ENCODE results near the gene MPO.

Gene MPO

DNA sequence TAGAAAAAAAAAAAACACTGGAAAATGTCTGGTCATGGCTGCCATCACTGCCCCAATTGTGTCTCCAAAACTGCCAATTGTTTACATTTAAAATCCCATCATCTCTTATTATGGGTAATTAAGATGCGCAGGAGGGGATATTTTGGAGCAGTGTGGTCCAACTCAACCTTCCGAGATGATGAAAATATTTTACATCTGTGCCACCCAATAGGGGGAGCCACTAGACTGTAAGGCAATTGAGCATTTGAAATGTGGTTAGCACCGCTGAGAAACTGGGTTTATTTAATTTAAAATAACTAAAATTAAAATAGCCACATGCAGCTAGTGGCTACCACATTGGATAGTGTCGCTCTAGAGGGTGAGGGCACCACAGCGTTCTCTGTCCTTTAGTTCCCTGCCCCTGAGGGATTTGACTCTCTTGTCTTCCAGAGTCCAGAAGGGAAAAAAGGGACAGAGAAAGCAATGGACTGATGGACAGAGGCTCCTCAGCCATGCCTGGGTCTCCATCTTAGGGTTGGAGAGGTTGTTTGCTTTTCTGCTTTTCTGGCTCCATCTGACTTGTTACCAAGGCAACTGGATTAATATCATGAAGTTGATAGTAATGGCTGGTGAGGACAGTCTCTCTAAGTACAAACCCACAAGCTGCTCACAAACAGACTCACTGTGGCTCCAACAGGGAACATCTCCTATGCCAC is 3.5 kb downstream of the MPO start:
- no peak for DNase-seq (ENCODE audit: low spot score)
- no peak overlapping the region for H3K27ac ChIP-seq
- TF ChIP-seq, protein P1, sequence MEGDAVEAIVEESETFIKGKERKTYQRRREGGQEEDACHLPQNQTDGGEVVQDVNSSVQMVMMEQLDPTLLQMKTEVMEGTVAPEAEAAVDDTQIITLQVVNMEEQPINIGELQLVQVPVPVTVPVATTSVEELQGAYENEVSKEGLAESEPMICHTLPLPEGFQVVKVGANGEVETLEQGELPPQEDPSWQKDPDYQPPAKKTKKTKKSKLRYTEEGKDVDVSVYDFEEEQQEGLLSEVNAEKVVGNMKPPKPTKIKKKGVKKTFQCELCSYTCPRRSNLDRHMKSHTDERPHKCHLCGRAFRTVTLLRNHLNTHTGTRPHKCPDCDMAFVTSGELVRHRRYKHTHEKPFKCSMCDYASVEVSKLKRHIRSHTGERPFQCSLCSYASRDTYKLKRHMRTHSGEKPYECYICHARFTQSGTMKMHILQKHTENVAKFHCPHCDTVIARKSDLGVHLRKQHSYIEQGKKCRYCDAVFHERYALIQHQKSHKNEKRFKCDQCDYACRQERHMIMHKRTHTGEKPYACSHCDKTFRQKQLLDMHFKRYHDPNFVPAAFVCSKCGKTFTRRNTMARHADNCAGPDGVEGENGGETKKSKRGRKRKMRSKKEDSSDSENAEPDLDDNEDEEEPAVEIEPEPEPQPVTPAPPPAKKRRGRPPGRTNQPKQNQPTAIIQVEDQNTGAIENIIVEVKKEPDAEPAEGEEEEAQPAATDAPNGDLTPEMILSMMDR (IDR thresholded peaks at IDR 0.05) = no peak
- no peak overlapping the region for H3K4me3 ChIP-seq

DNA sequence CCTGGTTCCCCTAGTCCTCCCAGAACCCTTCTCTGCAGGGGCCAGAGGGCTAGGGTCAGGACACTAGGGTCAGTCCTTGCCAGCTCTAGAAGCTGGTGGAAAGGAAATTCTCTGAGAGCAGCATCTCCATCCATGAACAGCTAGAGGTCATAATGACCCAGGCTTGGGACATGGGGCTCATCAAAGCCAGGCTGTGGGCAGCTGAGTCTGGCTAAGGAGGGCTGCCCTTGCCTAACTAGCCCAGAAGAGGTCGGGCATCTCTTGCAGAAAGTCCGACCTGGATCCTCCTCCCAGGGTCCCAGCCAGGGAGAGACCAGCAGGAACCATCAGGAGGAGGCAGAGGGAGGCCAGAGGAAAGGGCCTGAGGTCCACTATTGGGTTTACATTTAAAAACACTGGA is 4.3 kb downstream of the MPO start:
- H3K27ac ChIP-seq = no peak overlapping the region
- TF ChIP-seq, protein P1 (IDR thresholded peaks at IDR 0.05) = no peak
- H3K4me3 ChIP-seq = no peak overlapping the region
- no peak for DNase-seq (ENCODE audit: low spot score)

DNA sequence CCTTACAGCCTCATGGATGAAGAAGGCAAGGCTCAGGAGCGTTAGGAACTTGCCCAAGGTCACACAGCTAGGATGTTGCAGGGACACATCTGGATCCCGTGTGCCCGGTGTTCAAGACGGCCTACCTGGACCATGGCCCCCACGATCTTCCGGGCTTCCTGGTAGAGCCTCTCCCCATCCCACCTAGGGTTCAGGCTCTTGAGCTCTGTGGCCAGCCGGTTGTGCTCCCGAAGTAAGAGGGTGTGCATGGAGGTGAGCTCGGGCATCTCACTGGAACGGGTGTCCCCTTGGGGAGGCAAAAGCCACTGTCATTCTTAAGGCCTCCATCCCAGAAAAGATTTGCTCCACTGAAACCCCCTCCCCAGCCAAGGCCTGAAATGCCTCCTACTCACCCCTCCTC is 5.3 kb downstream of the MPO start:
- DNase-seq (ENCODE audit: low spot score) = no peak
- TF ChIP-seq, protein P1 (IDR thresholded peaks at IDR 0.05) = no peak
- no peak overlapping the region for H3K27ac ChIP-seq
- no peak overlapping the region for H3K4me3 ChIP-seq

DNA sequence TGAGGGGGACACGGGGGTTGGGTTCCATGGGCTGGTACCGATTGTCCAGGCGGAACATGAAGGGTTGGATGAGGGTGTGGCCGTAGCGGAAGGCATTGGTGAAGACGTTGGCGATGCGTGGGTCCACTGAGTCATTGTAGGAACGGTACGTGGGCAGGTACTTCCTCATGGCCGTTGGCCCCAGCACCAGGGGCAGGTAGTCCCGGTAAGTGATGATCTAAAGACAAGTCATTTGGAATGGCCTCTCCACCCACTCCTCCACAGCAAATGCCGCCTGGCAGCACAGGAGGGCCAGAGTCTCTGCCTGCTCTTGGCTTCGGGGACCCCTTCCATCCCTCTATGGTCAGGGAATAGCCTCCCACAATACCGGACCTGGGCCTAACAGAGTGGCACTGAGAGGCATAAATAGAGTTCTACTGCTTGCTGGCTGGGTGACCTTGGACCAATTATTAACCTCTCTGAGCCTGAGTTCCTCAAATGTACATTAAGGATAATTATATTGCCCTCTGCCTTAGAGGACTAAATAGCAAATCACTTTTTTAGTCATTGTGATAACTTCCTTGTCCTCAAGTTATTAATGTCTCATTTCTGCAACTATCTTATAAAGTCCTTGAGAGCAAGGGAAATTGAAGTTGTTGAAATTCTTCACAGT is 7.2 kb downstream of the MPO start:
- H3K27ac ChIP-seq = no peak overlapping the region
- DNase-seq (ENCODE audit: low spot score) = no peak
- TF ChIP-seq, protein P1 (IDR thresholded peaks at IDR 0.05) = no peak
- no peak overlapping the region for H3K4me3 ChIP-seq

DNA sequence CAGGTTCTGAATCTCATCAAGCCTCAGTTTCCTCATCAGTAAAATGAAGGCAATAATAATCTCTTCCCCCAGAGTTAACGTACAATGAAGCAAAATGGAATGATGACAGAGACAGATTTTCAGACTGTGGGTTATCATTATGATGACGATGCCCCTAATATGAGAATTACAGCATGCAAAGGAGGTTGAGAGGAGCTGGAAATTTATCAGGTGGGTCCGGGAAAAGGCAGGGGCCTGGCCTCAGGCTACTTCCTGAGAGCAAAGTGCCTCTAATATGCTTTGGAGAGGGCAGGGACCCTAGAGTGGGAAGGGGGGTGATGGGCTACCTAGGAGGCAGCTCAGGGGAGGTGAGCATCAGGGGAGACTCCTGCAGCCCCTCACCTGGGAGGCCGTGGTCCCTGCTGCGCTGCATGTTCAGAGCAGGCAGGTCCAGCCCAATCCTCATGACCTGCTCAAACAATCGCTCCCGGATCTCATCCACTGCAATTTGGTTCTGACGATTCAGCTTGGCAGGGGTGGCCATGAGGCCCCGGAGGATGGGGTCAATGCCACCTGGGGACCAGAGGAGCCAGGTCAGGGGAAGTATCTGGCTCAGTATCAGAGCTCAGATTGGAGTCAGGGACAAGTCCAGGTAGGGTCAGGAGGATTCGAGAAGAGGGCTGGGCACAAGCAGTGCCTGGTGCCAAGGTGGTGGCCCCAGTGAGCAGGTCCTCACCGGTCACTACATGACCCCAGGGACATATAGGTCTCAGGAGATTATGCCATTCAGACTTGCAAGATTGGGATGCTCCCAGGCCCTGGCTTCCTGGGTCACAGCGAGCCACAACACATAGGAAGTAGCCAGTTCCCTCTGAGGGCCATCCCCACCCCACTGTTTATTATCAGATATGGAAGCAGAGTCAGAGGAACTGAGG is 8.1 kb downstream of the MPO start:
- TF ChIP-seq, protein P1 (IDR thresholded peaks at IDR 0.05) = no peak
- DNase-seq (ENCODE audit: low spot score) = no peak
- no peak overlapping the region for H3K27ac ChIP-seq
- no peak overlapping the region for H3K4me3 ChIP-seq

DNA sequence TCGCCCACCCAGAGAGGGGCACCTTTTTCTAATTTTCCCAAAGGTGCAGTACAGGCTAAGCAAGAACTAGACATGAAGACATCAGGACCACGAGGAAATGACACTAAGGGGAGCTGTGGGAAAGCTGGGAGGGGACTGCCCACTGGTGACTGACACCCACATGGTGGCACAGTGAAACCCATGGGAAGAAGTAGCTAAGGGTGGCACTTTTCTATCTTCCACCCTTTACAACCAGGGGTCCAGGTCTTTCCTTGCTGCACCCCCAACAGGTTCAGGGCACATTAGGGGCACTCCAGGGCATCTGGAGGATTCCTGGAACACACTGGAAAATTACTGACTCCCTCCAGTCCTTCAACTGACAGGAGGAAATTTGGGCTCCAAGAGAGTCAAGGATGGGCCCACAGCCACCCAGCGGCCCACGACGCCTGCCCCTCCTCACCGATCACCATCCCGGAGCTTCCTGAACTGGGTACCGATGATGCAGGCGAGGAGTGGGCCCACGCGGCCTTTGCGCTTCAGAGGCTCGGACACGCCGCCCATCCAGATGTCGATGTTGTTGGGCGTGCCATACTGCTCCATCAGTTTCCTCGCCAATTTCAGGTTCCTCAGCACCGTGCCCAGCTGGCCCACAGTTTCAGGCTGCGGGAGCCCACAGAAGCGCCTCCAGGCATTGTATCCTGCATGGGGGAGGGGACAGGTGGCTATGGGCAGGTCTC is 9.4 kb downstream of the MPO start:
- Histone ChIP-seq H3K27ac (no peak overlapping the region), H3K4me3 (no peak overlapping the region)
- no peak for DNase-seq (ENCODE audit: low spot score)
- TF ChIP-seq, protein P1 (IDR thresholded peaks at IDR 0.05) = no peak

All from coronary artery (tissue), 2 donors.